ENCODE measurements around the gene TRIM63.

The TRIM63 gene

GRCh38 chr1:26084091-26084561, 16.7 kb upstream of the TRIM63 start:
- no peak for DNase-seq

GRCh38 chr1:26083208-26083607, 15.8 kb upstream of the TRIM63 start:
- DNase-seq = no peak

- no peak for DNase-seq
Measured at GRCh38 chr1:26082020-26082350, 14.6 kb upstream of the TRIM63 start.

GRCh38 chr1:26081267-26082019, 14.0 kb upstream of the TRIM63 start:
- no peak for DNase-seq

- no peak for DNase-seq
Measured at GRCh38 chr1:26079960-26080814, 12.8 kb upstream of the TRIM63 start.

- no peak for DNase-seq
Measured at GRCh38 chr1:26079178-26079563, 11.7 kb upstream of the TRIM63 start.

GRCh38 chr1:26078286-26079177, 11.1 kb upstream of the TRIM63 start:
- no peak for DNase-seq

- DNase-seq = no peak
Measured at GRCh38 chr1:26077524-26077923, 10.1 kb upstream of the TRIM63 start.

- DNase-seq = peak; percentile 20
Measured at GRCh38 chr1:26075421-26076144, 8.2 kb upstream of the TRIM63 start.

- no peak for DNase-seq
Measured at GRCh38 chr1:26072305-26072704, 4.9 kb upstream of the TRIM63 start.

GRCh38 chr1:26070963-26071342, 3.5 kb upstream of the TRIM63 start:
- DNase-seq = no peak

- no peak for DNase-seq
Measured at GRCh38 chr1:26070296-26070962, 3.0 kb upstream of the TRIM63 start.

- DNase-seq = no peak
Measured at GRCh38 chr1:26069941-26070295, 2.5 kb upstream of the TRIM63 start.

- DNase-seq = no peak
Measured at GRCh38 chr1:26066857-26067256, 573 bp downstream of the TRIM63 start.

GRCh38 chr1:26066160-26066559, 1.3 kb downstream of the TRIM63 start:
- DNase-seq = no peak

GRCh38 chr1:26064553-26064952, 2.9 kb downstream of the TRIM63 start:
- DNase-seq = no peak

GRCh38 chr1:26060832-26061574, 6.4 kb downstream of the TRIM63 start:
- no peak for DNase-seq

GRCh38 chr1:26059906-26060305, 7.5 kb downstream of the TRIM63 start:
- no peak for DNase-seq

- no peak for DNase-seq
Measured at GRCh38 chr1:26058052-26058595, 9.3 kb downstream of the TRIM63 start.

- DNase-seq = no peak
Measured at GRCh38 chr1:26057189-26057588, 10.2 kb downstream of the TRIM63 start.

- DNase-seq = no peak
Measured at GRCh38 chr1:26055041-26055440, 12.4 kb downstream of the TRIM63 start.

Measured in inflammatory macrophage treated with lipopolysaccharide for 4 hours (primary cell).